ENCODE results near the gene CD109.

Gene CD109

GRCh38 chr6:73695619-73696421, at the start of gene CD109:
Gene CD109, plus strand, starts transcription at chr6:73696203. Its CDS starts 13 bp downstream, at chr6:73696216.
- H3K9ac ChIP-seq (ENCODE audit: low read length in 2 of 2): peak within 1 kb of the TSS; percentile 81 to 83
- H3K27ac ChIP-seq (ENCODE audit: low read length): peak within 1 kb of the TSS; percentile 64
- H3K36me3 ChIP-seq (ENCODE audit: control insufficient read depth in 2 of 2, insufficient read depth in 2 of 2, low read length in 2 of 2): no peaks in the 10 kb centered on the region
- peaks cover 13% of the 10 kb centered on the region for H3K4me1 ChIP-seq (ENCODE audit: control insufficient read depth, insufficient read depth, low read length)
- no peaks in the 10 kb centered on the region for H3K9me3 ChIP-seq (ENCODE audit: control insufficient read depth in 2 of 2, low read length in 2 of 2)
- H3K4me3 ChIP-seq (ENCODE audit: low read length in 2 of 2): peak within 1 kb of the TSS; percentile 76 to 82
- H3K27me3 ChIP-seq (ENCODE audit: control insufficient read depth in 1 of 2, insufficient read depth in 2 of 2, low read length in 2 of 2): no peaks in the 10 kb centered on the region

GRCh38 chr6:73648166-73648565, 47.8 kb upstream of the CD109 start:
- H3K9me3 ChIP-seq (ENCODE audit: control insufficient read depth in 2 of 2, low read length in 2 of 2): no peaks in the 10 kb centered on the region
- H3K27ac ChIP-seq (ENCODE audit: low read length): no peak overlapping the region
- H3K36me3 ChIP-seq (ENCODE audit: control insufficient read depth in 2 of 2, insufficient read depth in 2 of 2, low read length in 2 of 2): no peaks in the 10 kb centered on the region
- H3K27me3 ChIP-seq (ENCODE audit: control insufficient read depth in 1 of 2, insufficient read depth in 2 of 2, low read length in 2 of 2): no peaks in the 10 kb centered on the region
- no peaks in the 10 kb centered on the region for H3K4me1 ChIP-seq (ENCODE audit: control insufficient read depth, insufficient read depth, low read length)
- no peak overlapping the region for H3K4me3 ChIP-seq (ENCODE audit: low read length in 2 of 2)
- H3K9ac ChIP-seq (ENCODE audit: low read length in 2 of 2): no peak overlapping the region

- Histone ChIP-seq H3K4me1 (ENCODE audit: control insufficient read depth, insufficient read depth, low read length) (no peaks in the 10 kb centered on the region), H3K36me3 (ENCODE audit: control insufficient read depth in 2 of 2, insufficient read depth in 2 of 2, low read length in 2 of 2) (no peaks in the 10 kb centered on the region), H3K9ac (ENCODE audit: low read length in 2 of 2) (no peak overlapping the region), H3K27ac (ENCODE audit: low read length) (no peak overlapping the region), H3K4me3 (ENCODE audit: low read length in 2 of 2) (no peak overlapping the region), H3K9me3 (ENCODE audit: control insufficient read depth in 2 of 2, low read length in 2 of 2) (no peaks in the 10 kb centered on the region), H3K27me3 (ENCODE audit: control insufficient read depth in 1 of 2, insufficient read depth in 2 of 2, low read length in 2 of 2) (no peaks in the 10 kb centered on the region)
Observed at GRCh38 chr6:73649783-73650182, 46.2 kb upstream of the CD109 start.

GRCh38 chr6:73652637-73653570, 43.1 kb upstream of the CD109 start:
- Histone ChIP-seq H3K4me1 (ENCODE audit: control insufficient read depth, insufficient read depth, low read length) (no peaks in the 10 kb centered on the region), H3K36me3 (ENCODE audit: control insufficient read depth in 2 of 2, insufficient read depth in 2 of 2, low read length in 2 of 2) (no peaks in the 10 kb centered on the region), H3K4me3 (ENCODE audit: low read length in 2 of 2) (peak overlapping the region; percentile 91 to 93), H3K9ac (ENCODE audit: low read length in 2 of 2) (peak overlapping the region; percentile 60 to 84), H3K27ac (ENCODE audit: low read length) (peak overlapping the region; percentile 82), H3K27me3 (ENCODE audit: control insufficient read depth in 1 of 2, insufficient read depth in 2 of 2, low read length in 2 of 2) (no peaks in the 10 kb centered on the region), H3K9me3 (ENCODE audit: control insufficient read depth in 2 of 2, low read length in 2 of 2) (no peaks in the 10 kb centered on the region)

GRCh38 chr6:73653571-73654424, 42.2 kb upstream of the CD109 start, which contains the start of gene SLC17A5:
Gene SLC17A5, minus strand, starts transcription at chr6:73653992. Its CDS starts 106 bp downstream, at chr6:73653886.
- Histone ChIP-seq H3K9me3 (ENCODE audit: control insufficient read depth in 2 of 2, low read length in 2 of 2) (no peaks in the 10 kb centered on the region), H3K9ac (ENCODE audit: low read length in 2 of 2) (peak within 1 kb of the TSS; percentile 84 to 87), H3K4me3 (ENCODE audit: low read length in 2 of 2) (peak within 1 kb of the TSS; percentile 91 to 93), H3K27ac (ENCODE audit: low read length) (peak within 1 kb of the TSS; percentile 82), H3K27me3 (ENCODE audit: control insufficient read depth in 1 of 2, insufficient read depth in 2 of 2, low read length in 2 of 2) (no peaks in the 10 kb centered on the region), H3K4me1 (ENCODE audit: control insufficient read depth, insufficient read depth, low read length) (no peaks in the 10 kb centered on the region), H3K36me3 (ENCODE audit: control insufficient read depth in 2 of 2, insufficient read depth in 2 of 2, low read length in 2 of 2) (no peaks in the 10 kb centered on the region)

- no peaks in the 10 kb centered on the region for H3K27me3 ChIP-seq (ENCODE audit: control insufficient read depth in 1 of 2, insufficient read depth in 2 of 2, low read length in 2 of 2)
- no peak overlapping the region for H3K9ac ChIP-seq (ENCODE audit: low read length in 2 of 2)
- H3K4me1 ChIP-seq (ENCODE audit: control insufficient read depth, insufficient read depth, low read length): no peaks in the 10 kb centered on the region
- H3K9me3 ChIP-seq (ENCODE audit: control insufficient read depth in 2 of 2, low read length in 2 of 2): no peaks in the 10 kb centered on the region
- no peak overlapping the region for H3K4me3 ChIP-seq (ENCODE audit: low read length in 2 of 2)
- no peaks in the 10 kb centered on the region for H3K36me3 ChIP-seq (ENCODE audit: control insufficient read depth in 2 of 2, insufficient read depth in 2 of 2, low read length in 2 of 2)
- H3K27ac ChIP-seq (ENCODE audit: low read length): no peak overlapping the region
Observed at GRCh38 chr6:73655341-73655917, 40.6 kb upstream of the CD109 start.

GRCh38 chr6:73656531-73657145, 39.4 kb upstream of the CD109 start:
- Histone ChIP-seq H3K4me3 (ENCODE audit: low read length in 2 of 2) (no peak overlapping the region), H3K36me3 (ENCODE audit: control insufficient read depth in 2 of 2, insufficient read depth in 2 of 2, low read length in 2 of 2) (no peaks in the 10 kb centered on the region), H3K27ac (ENCODE audit: low read length) (no peak overlapping the region), H3K27me3 (ENCODE audit: control insufficient read depth in 1 of 2, insufficient read depth in 2 of 2, low read length in 2 of 2) (no peaks in the 10 kb centered on the region), H3K9me3 (ENCODE audit: control insufficient read depth in 2 of 2, low read length in 2 of 2) (no peaks in the 10 kb centered on the region), H3K9ac (ENCODE audit: low read length in 2 of 2) (no peak overlapping the region), H3K4me1 (ENCODE audit: control insufficient read depth, insufficient read depth, low read length) (no peaks in the 10 kb centered on the region)

GRCh38 chr6:73657201-73657600, 38.8 kb upstream of the CD109 start:
- Histone ChIP-seq H3K36me3 (ENCODE audit: control insufficient read depth in 2 of 2, insufficient read depth in 2 of 2, low read length in 2 of 2) (no peaks in the 10 kb centered on the region), H3K9me3 (ENCODE audit: control insufficient read depth in 2 of 2, low read length in 2 of 2) (no peaks in the 10 kb centered on the region), H3K27me3 (ENCODE audit: control insufficient read depth in 1 of 2, insufficient read depth in 2 of 2, low read length in 2 of 2) (no peaks in the 10 kb centered on the region), H3K9ac (ENCODE audit: low read length in 2 of 2) (no peak overlapping the region), H3K4me1 (ENCODE audit: control insufficient read depth, insufficient read depth, low read length) (no peaks in the 10 kb centered on the region), H3K27ac (ENCODE audit: low read length) (no peak overlapping the region), H3K4me3 (ENCODE audit: low read length in 2 of 2) (no peak overlapping the region)

GRCh38 chr6:73664701-73665100, 31.3 kb upstream of the CD109 start:
- Histone ChIP-seq H3K9ac (ENCODE audit: low read length in 2 of 2) (no peak overlapping the region), H3K27ac (ENCODE audit: low read length) (no peak overlapping the region), H3K36me3 (ENCODE audit: control insufficient read depth in 2 of 2, insufficient read depth in 2 of 2, low read length in 2 of 2) (no peaks in the 10 kb centered on the region)

More at GRCh38 chr6:73664701-73665100, 31.3 kb upstream of the CD109 start:
- Histone ChIP-seq H3K9me3 (ENCODE audit: control insufficient read depth in 2 of 2, low read length in 2 of 2) (no peaks in the 10 kb centered on the region), H3K27me3 (ENCODE audit: control insufficient read depth in 1 of 2, insufficient read depth in 2 of 2, low read length in 2 of 2) (no peaks in the 10 kb centered on the region), H3K4me3 (ENCODE audit: low read length in 2 of 2) (no peak overlapping the region), H3K4me1 (ENCODE audit: control insufficient read depth, insufficient read depth, low read length) (no peaks in the 10 kb centered on the region)
